Measurements from ENCODE around the gene NKIRAS2.

DNA sequence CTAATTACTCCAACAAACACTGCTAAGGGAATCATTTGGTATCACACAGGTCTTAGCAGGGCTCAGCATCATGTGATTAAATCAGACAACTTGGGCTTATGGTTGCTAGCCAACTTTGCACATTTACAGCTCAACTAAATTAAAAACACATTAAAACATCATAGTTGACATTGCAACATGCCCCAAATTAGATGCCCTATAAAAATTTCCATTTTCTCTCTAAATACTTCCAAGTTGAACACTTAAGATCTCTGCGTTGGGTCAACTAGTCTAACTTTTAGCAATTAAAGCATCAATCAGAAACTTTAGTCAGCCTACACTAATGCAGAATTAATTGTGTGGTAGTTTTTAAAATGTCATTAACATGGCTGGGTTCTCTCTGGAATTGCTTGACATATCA is 14.7 kb upstream of the NKIRAS2 start:
- TF ChIP-seq RFX5 (IDR thresholded peaks at IDR 0.05; ENCODE audit: low read depth, low read length) = no peak
- TF ChIP-seq, protein P1, sequence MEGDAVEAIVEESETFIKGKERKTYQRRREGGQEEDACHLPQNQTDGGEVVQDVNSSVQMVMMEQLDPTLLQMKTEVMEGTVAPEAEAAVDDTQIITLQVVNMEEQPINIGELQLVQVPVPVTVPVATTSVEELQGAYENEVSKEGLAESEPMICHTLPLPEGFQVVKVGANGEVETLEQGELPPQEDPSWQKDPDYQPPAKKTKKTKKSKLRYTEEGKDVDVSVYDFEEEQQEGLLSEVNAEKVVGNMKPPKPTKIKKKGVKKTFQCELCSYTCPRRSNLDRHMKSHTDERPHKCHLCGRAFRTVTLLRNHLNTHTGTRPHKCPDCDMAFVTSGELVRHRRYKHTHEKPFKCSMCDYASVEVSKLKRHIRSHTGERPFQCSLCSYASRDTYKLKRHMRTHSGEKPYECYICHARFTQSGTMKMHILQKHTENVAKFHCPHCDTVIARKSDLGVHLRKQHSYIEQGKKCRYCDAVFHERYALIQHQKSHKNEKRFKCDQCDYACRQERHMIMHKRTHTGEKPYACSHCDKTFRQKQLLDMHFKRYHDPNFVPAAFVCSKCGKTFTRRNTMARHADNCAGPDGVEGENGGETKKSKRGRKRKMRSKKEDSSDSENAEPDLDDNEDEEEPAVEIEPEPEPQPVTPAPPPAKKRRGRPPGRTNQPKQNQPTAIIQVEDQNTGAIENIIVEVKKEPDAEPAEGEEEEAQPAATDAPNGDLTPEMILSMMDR (conservative IDR thresholded peaks at IDR 0.05; ENCODE audit: low read depth, low read length) = no peak
